GM18517 (cell line): ENCODE measurements around the gene C6orf132.
"Not testable (repeated sequence)": the region's sequence is repeated elsewhere in the genome, so short reads cannot be mapped to it uniquely, and the experiment has no call there.

Experiments
- ATAC-seq: cut with Tn5 transposase; IDR thresholded peaks from one replicate; pipeline ENCODE4 v1.9.1; 2021; ENCODE audit warnings: mild to moderate bottlenecking, moderate library complexity; ENCODE audit not compliant: unreplicated experiment

Gene C6orf132

GRCh38 chr6:42142118-42142835 lies at the start of gene C6orf132:
C6orf132 (minus strand) TSS chr6:42142620; CDS start chr6:42142444, 176 bp downstream.
- ATAC-seq: no peak

GRCh38 chr6:42190554-42191183 lies 48.2 kb upstream of the C6orf132 start:
- ATAC-seq: no peak

- no peak for ATAC-seq
These were observed 46.0 kb upstream of the C6orf132 start for GRCh38 chr6:42188406-42188805.

GRCh38 chr6:42185597-42185996 lies 43.2 kb upstream of the C6orf132 start:
- ATAC-seq: no peak

GRCh38 chr6:42184475-42184874 lies 42.1 kb upstream of the C6orf132 start:
- no peak for ATAC-seq

GRCh38 chr6:42182101-42182500 lies 39.7 kb upstream of the C6orf132 start:
- no peak for ATAC-seq

- ATAC-seq: no peak
These were observed 37.5 kb upstream of the C6orf132 start for GRCh38 chr6:42179945-42180313.

GRCh38 chr6:42179261-42179944 lies 37.0 kb upstream of the C6orf132 start:
- ATAC-seq: no peak

- no peak for ATAC-seq
These were observed 35.3 kb upstream of the C6orf132 start for GRCh38 chr6:42177514-42178364.

GRCh38 chr6:42176981-42177380 lies 34.6 kb upstream of the C6orf132 start:
- ATAC-seq: no peak

- no peak for ATAC-seq
These were observed 33.4 kb upstream of the C6orf132 start for GRCh38 chr6:42175860-42176259.

- no peak for ATAC-seq
These were observed 30.7 kb upstream of the C6orf132 start, which contains the start of gene GUCA1A for GRCh38 chr6:42173101-42173500. GUCA1A (plus strand) TSS chr6:42173364; CDS start chr6:42173614, 250 bp downstream.

- ATAC-seq: no peak
These were observed 29.6 kb upstream of the C6orf132 start for GRCh38 chr6:42171813-42172581.

- not testable (repeated sequence) for ATAC-seq
These were observed 27.4 kb upstream of the C6orf132 start for GRCh38 chr6:42169780-42170179.

GRCh38 chr6:42168650-42169049 lies 26.2 kb upstream of the C6orf132 start:
- ATAC-seq: no peak

GRCh38 chr6:42166444-42167141 lies 24.2 kb upstream of the C6orf132 start:
- ATAC-seq: no peak

- ATAC-seq: no peak
These were observed 22.6 kb upstream of the C6orf132 start for GRCh38 chr6:42165016-42165415.

GRCh38 chr6:42163981-42164380 lies 21.6 kb upstream of the C6orf132 start:
- ATAC-seq: no peak

GRCh38 chr6:42162812-42163211 lies 20.4 kb upstream of the C6orf132 start:
- ATAC-seq: no peak

- ATAC-seq: no peak
These were observed 20.0 kb upstream of the C6orf132 start for GRCh38 chr6:42162384-42162783.
